HepG2 (cell line): Measurements from ENCODE around the gene HMBS. TPM values are rescaled to one million over a fixed set of nuclear protein-coding genes. Genes with fewer than 3 reads are reported as not detected.

Source experiments
- AFF4 ChIP-seq: sonication (generic); formaldehyde crosslinking; IDR thresholded peaks from 2 replicates; pipeline ENCODE4 v1.4.0; 2020; ENCODE audit warnings: missing genetic modification reagents
- ATAD3A ChIP-seq: sonication (generic); formaldehyde crosslinking; IDR thresholded peaks from 2 replicates; pipeline ENCODE4 v1.4.0; 2020; ENCODE audit warnings: missing genetic modification reagents
- ATF2 ChIP-seq: sonication (generic); formaldehyde crosslinking; IDR thresholded peaks from 2 replicates; pipeline ENCODE4 v1.4.0; 2020; ENCODE audit warnings: missing genetic modification reagents
- CREBL2 ChIP-seq: sonication (generic); formaldehyde crosslinking; IDR thresholded peaks from 2 replicates; pipeline ENCODE4 v1.8.1; 2023; ENCODE audit warnings: missing genetic modification reagents, mild to moderate bottlenecking, borderline replicate concordance
- FOXK2 ChIP-seq: fragments of 450-650 bp; IDR thresholded peaks from 2 replicates; pipeline ENCODE4 v1.6.1; 2016
- GATAD2A ChIP-seq: IDR thresholded peaks from 2 replicates; pipeline ENCODE4 v1.6.1; 2016
- HDAC1 ChIP-seq: sonication (generic); formaldehyde crosslinking; IDR thresholded peaks from 2 replicates; pipeline ENCODE4 v1.5.1; 2020; ENCODE audit warnings: mild to moderate bottlenecking, missing genetic modification reagents
- MNT ChIP-seq: fragments of 450-650 bp; IDR thresholded peaks from 2 replicates; pipeline ENCODE4 v1.6.1; 2016
- MZF1 ChIP-seq: sonication (generic); formaldehyde crosslinking; IDR thresholded peaks from 2 replicates; pipeline ENCODE4 v1.8.1; 2023; ENCODE audit warnings: mild to moderate bottlenecking, missing genetic modification reagents, borderline replicate concordance
- NPAS2 ChIP-seq: sonication (generic); formaldehyde crosslinking; IDR thresholded peaks from 2 replicates; pipeline ENCODE4 v1.8.0; 2022; ENCODE audit warnings: mild to moderate bottlenecking, missing genetic modification reagents, borderline replicate concordance
- PRMT3 ChIP-seq: sonication (generic); formaldehyde crosslinking; IDR thresholded peaks from 2 replicates; pipeline ENCODE4 v1.8.1; 2022; ENCODE audit warnings: low read depth, mild to moderate bottlenecking, moderate library complexity, missing genetic modification reagents, borderline replicate concordance
- REST ChIP-seq, 2 experiments: IDR thresholded peaks; 2 replicates each; pipeline ENCODE4 v1.6.1; 2011 to 2012; ENCODE audit warnings: low read length in 2 of 2, borderline replicate concordance in 1 of 2, low read depth in 1 of 2, mild to moderate bottlenecking in 1 of 2, moderate library complexity in 1 of 2
- SSRP1 ChIP-seq: IDR thresholded peaks from 2 replicates; pipeline ENCODE4 v1.6.1; 2016; ENCODE audit warnings: control low read depth
- TBL1XR1 ChIP-seq: fragments of 150-350 bp; IDR thresholded peaks from 2 replicates; pipeline ENCODE4 v1.6.1; 2014; ENCODE audit warnings: borderline replicate concordance, low read length; ENCODE audit not compliant: partially characterized antibody
- ZEB1 ChIP-seq: IDR thresholded peaks from 2 replicates; pipeline ENCODE4 v1.6.1; 2012; ENCODE audit warnings: mild to moderate bottlenecking, low read depth, inconsistent platforms; ENCODE audit not compliant: insufficient replicate concordance
- ZMYM4 ChIP-seq: sonication (generic); formaldehyde crosslinking; IDR thresholded peaks from 2 replicates; pipeline ENCODE4 v1.8.1; 2023; ENCODE audit warnings: mild to moderate bottlenecking, missing genetic modification reagents
- ZNF670 ChIP-seq: sonication (generic); formaldehyde crosslinking; IDR thresholded peaks from 2 replicates; pipeline ENCODE4 v1.8.0; 2022; ENCODE audit warnings: mild to moderate bottlenecking, missing genetic modification reagents, borderline replicate concordance
- ZSCAN31 ChIP-seq: sonication (generic); formaldehyde crosslinking; IDR thresholded peaks from 2 replicates; pipeline ENCODE4 v1.5.0; 2020; ENCODE audit warnings: low read depth, mild to moderate bottlenecking, missing genetic modification reagents
- polyA plus RNA-seq, 8 experiments: library from polyadenylated mRNA; depleted of rRNA in 3 of 8; stranded (reverse) in 7 of 8; unstranded in 1 of 8; fragments of >200 nt; fragmentation: Illumina TruSeq in 4 of 8; extraction: Trizol in 4 of 8; gene quantifications; 2 replicates each; pipeline versions ENCODE4 v1.2.1 to v1.2.3, GENCODE V29; 2011 to 2016; ENCODE audit warnings: low read depth in 4 of 8, missing spikeins in 1 of 8, mixed read lengths in 1 of 8; ENCODE audit not compliant: insufficient read depth in 1 of 8
- total RNA-seq, 5 experiments: library from RNA; depleted of rRNA; stranded (reverse); fragments of >200 nt; fragmentation: Illumina TruSeq; extraction: Trizol; gene quantifications; 2 replicates each; pipeline ENCODE4 v1.2.3, GENCODE V29; 2016; ENCODE audit warnings: low read depth in 1 of 5

The HMBS gene
- total and polyA plus RNA-seq, 2 of the 13 experiments (the other 11 are each of a cell fraction or from before 2014, with no cell fraction given), result 9.4 to 46.9 TPM

- TF ChIP-seq AFF4 (CRISPR knock-in tag) (0 out of 2 replicates have a peak, but pooled peaks have one; percentile 68), REST (IDR thresholded peaks at IDR 0.05; ENCODE audit: borderline replicate concordance in 1 of 2, low read depth in 1 of 2, low read length in 2 of 2) (0 out of 4 replicates have a peak, but pooled peaks of 1 of the 2 experiments have one; percentile 47), MNT (peak; percentile 98), SSRP1 (CRISPR knock-in tag) (no peak), GATAD2A (peak; percentile 69), HDAC1 (CRISPR knock-in tag) (peak; percentile 85), TBL1XR1 (peak; percentile 47), NPAS2 (CRISPR knock-in tag) (no peak), ZNF670 (CRISPR knock-in tag) (no peak), ZMYM4 (CRISPR knock-in tag) (no peak; the same call in 1 of the 2 replicates), ZSCAN31 (no peak), FOXK2 (no peak), MZF1 (CRISPR knock-in tag) (no peak), CREBL2 (no peak), PRMT3 (CRISPR knock-in tag) (no peak), ZEB1 (peak; percentile 42), ATF2 (CRISPR knock-in tag) (peak; percentile 78; the same call in 1 of the 2 replicates), ATAD3A (CRISPR knock-in tag) (no peak)
These were observed 17.1 kb upstream of the HMBS start, which contains the start of gene VPS11 (continued) for GRCh38 chr11:119067371-119068222.
